Measurements from ENCODE around the gene STAT6.
"Not testable (repeated sequence)": the region's sequence is repeated elsewhere in the genome, so short reads cannot be mapped to it uniquely, and the experiment has no call there.

- TF ChIP-seq, protein P1, sequence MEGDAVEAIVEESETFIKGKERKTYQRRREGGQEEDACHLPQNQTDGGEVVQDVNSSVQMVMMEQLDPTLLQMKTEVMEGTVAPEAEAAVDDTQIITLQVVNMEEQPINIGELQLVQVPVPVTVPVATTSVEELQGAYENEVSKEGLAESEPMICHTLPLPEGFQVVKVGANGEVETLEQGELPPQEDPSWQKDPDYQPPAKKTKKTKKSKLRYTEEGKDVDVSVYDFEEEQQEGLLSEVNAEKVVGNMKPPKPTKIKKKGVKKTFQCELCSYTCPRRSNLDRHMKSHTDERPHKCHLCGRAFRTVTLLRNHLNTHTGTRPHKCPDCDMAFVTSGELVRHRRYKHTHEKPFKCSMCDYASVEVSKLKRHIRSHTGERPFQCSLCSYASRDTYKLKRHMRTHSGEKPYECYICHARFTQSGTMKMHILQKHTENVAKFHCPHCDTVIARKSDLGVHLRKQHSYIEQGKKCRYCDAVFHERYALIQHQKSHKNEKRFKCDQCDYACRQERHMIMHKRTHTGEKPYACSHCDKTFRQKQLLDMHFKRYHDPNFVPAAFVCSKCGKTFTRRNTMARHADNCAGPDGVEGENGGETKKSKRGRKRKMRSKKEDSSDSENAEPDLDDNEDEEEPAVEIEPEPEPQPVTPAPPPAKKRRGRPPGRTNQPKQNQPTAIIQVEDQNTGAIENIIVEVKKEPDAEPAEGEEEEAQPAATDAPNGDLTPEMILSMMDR (IDR thresholded peaks at IDR 0.05; ENCODE audit: poor library complexity): not testable (repeated sequence)
- TF ChIP-seq EZH2phosphoT487 (IDR thresholded peaks at IDR 0.05; ENCODE audit: low read depth, severe bottlenecking, unreplicated experiment); EZH2 (IDR thresholded peaks at IDR 0.05; ENCODE audit: borderline replicate concordance): not testable (repeated sequence)
These were observed 9.6 kb upstream of the STAT6 start for GRCh38 chr12:57120718-57121117.

Measured in hepatocyte (in vitro differentiated cells).